SK-N-SH (cell line): ENCODE results near the gene C1QL1.

Experiments used
- CTCF ChIP-seq: fragments of 200-600 bp; sonication (generic); IDR thresholded peaks from 2 replicates; pipeline ENCODE4 v1.6.1; 2017; ENCODE audit warnings: antibody characterized with exemption, mild to moderate bottlenecking, moderate library complexity
- MAX ChIP-seq: IDR thresholded peaks from 2 replicates; pipeline ENCODE4 v1.4.0; 2012; ENCODE audit warnings: low read depth
- MXI1 ChIP-seq: IDR thresholded peaks from 2 replicates; pipeline ENCODE4 v1.6.1; 2012; ENCODE audit warnings: mild to moderate bottlenecking, low read depth, low read length, improper control_type of control experiment
- NFIC ChIP-seq: IDR thresholded peaks from 2 replicates; pipeline ENCODE4 v1.4.0; 2012; ENCODE audit warnings: borderline replicate concordance
- RAD21 ChIP-seq: IDR thresholded peaks from 2 replicates; pipeline ENCODE4 v1.6.1; 2012; ENCODE audit warnings: mild to moderate bottlenecking, low read length
- RFX5 ChIP-seq: IDR thresholded peaks from 2 replicates; pipeline ENCODE4 v1.6.1; 2012; ENCODE audit warnings: mild to moderate bottlenecking, improper control_type of control experiment, low read length
- SMC3 ChIP-seq: IDR thresholded peaks from 2 replicates; pipeline ENCODE4 v1.6.1; 2012; ENCODE audit warnings: low read depth, low read length, improper control_type of control experiment
- TAF1 ChIP-seq: IDR thresholded peaks from 2 replicates; pipeline ENCODE4 v1.6.1; 2012; ENCODE audit warnings: low read depth, mild to moderate bottlenecking, low read length, moderate library complexity, borderline replicate concordance
- TCF12 ChIP-seq: IDR thresholded peaks from 2 replicates; pipeline ENCODE4 v1.4.0; 2012
- USF2 ChIP-seq: fragments of 150-350 bp; IDR thresholded peaks from 2 replicates; pipeline ENCODE4 v1.6.1; 2017; ENCODE audit warnings: antibody characterized with exemption, low read length, low read depth, borderline replicate concordance
- YY1 ChIP-seq: IDR thresholded peaks from 2 replicates; pipeline ENCODE4 v1.4.0; 2012; ENCODE audit warnings: low read depth, mild to moderate bottlenecking
- ZBTB33 ChIP-seq: IDR thresholded peaks from 2 replicates; pipeline ENCODE4 v1.4.0; 2012; ENCODE audit warnings: low read depth, borderline replicate concordance

GRCh38 chr17:44933824-44934744 is 34.0 kb downstream of the C1QL1 start:
- TF ChIP-seq RAD21 = no peak
- TF ChIP-seq CTCF = no peak
- no peak for TF ChIP-seq MXI1
- TF ChIP-seq NFIC = no peak
- TF ChIP-seq MAX = no peak
- TF ChIP-seq TCF12 = no peak
- no peak for TF ChIP-seq ZBTB33
- TF ChIP-seq YY1 = no peak
- no peak for TF ChIP-seq TAF1
- TF ChIP-seq USF2 = no peak
- no peak for TF ChIP-seq SMC3
- no peak for TF ChIP-seq RFX5
